Right atrium auricular region (tissue), 2 donors: Measurements from ENCODE around the gene PGAM5. TPM values are rescaled to one million over a fixed set of nuclear protein-coding genes. Genes with fewer than 3 reads are reported as not detected.
"Not testable (repeated sequence)": the region's sequence is repeated elsewhere in the genome, so short reads cannot be mapped to it uniquely, and the experiment has no call there.

Experiments used
- DNase-seq: peaks from one replicate; pipeline ENCODE4 v3.0.0-alpha.2; 2019; ENCODE audit warnings: low spot score
- H3K27ac ChIP-seq, 2 donors: fragments of 200-600 bp; sonication (generic); 1 replicate in 1 of 2; 2 replicates in 1 of 2; pipeline ENCODE4 v1.5.1; 2016 to 2019
- H3K27me3 ChIP-seq, 2 donors: fragments of 200-600 bp; sonication (generic); one replicate each; pipeline versions ENCODE4 v1.5.1 to v1.6.0; 2017 to 2019
- H3K36me3 ChIP-seq: fragments of 200-600 bp; sonication (generic); one replicate; pipeline ENCODE4 v1.5.1; 2016
- H3K4me1 ChIP-seq, 2 donors: fragments of 200-600 bp; sonication (generic); one replicate each; pipeline versions ENCODE4 v1.5.1 to v1.6.0; 2017 to 2019
- H3K4me3 ChIP-seq, 2 donors: fragments of 200-600 bp; sonication (generic); 1 replicate in 1 of 2; 2 replicates in 1 of 2; pipeline ENCODE4 v1.5.1; 2017 to 2019; ENCODE audit warnings: mild to moderate bottlenecking in 1 of 2, moderate library complexity in 1 of 2
- H3K9me3 ChIP-seq, 2 donors: fragments of 200-600 bp; sonication (generic); one replicate each; pipeline ENCODE4 v1.5.1; 2019
- CTCF ChIP-seq, 2 donors: fragments of 200-600 bp; sonication (generic); IDR thresholded peaks; one replicate each; pipeline ENCODE4 v1.5.1; 2019; ENCODE audit warnings: antibody characterized with exemption in 2 of 2
- total RNA-seq, 2 donors: library from RNA; depleted of rRNA; stranded (reverse); fragments of >200 nt; gene quantifications; one replicate each; pipeline ENCODE4 v1.1.0, GENCODE V29; 2016

PGAM5 gene
- total RNA-seq, 2 donors from 2014 or later, result 12.8 to 20.0 TPM

DNA sequence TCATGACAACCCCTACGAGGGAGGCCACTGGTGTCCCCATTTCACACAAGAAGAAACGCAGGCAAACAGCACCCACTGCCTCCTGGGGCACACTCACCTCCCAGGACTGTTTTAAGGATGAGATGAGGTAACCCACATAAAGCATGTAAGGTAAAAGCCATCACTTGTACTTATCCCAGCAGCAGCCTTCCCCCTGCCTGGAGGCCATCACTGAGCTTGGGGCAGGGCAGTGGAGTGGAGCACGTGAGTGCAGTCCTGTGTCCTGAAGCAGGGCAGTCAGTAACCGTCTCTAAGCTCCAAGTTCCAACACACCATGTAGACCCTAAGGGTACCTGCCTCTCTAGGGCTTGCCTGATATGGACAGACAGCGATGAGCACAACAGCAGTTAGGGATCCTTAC lies 25.2 kb upstream of the PGAM5 start:
- no peak overlapping the region for H3K4me3 ChIP-seq
- no peaks in the 10 kb centered on the region for H3K36me3 ChIP-seq
- no peak for DNase-seq
- TF ChIP-seq CTCF (IDR thresholded peaks at IDR 0.05), result no peak
- H3K4me1 ChIP-seq, result peaks cover 0 to 15% of the 10 kb centered on the region in 2 donors
- no peaks in the 10 kb centered on the region for H3K9me3 ChIP-seq
- H3K27me3 ChIP-seq, result no peaks in the 10 kb centered on the region
- no peak overlapping the region for H3K27ac ChIP-seq

DNA sequence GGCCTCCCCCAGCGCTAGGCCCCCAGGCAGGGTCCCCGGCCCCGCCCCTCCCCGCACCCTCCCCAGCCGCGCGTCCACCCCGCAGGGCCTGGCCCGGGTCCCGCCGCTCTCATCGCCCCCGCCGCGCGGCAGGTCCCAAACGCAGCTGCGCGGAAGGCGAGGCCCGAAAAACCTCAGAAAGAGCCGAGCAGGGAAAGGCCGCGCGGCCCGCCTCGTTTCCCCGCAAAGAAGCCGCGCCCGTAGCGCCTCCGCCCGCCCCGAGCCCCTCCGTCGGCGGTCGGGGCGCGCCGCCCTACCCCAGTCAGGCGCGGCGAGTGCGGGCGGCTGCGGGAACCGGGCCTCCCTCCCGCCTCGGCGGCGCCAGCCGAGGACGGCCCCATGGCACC lies 23.8 kb upstream of the PGAM5 start:
- H3K4me3 ChIP-seq, result peak overlapping the region; percentile 71 to 74
- no peaks in the 10 kb centered on the region for H3K9me3 ChIP-seq
- DNase-seq, result no peak
- no peaks in the 10 kb centered on the region for H3K27me3 ChIP-seq
- peak overlapping the region; percentile 32 to 66 for H3K27ac ChIP-seq
- peaks cover 0 to 15% of the 10 kb centered on the region in 2 donors for H3K4me1 ChIP-seq
- no peaks in the 10 kb centered on the region for H3K36me3 ChIP-seq
- no peak for TF ChIP-seq CTCF (IDR thresholded peaks at IDR 0.05)

DNA sequence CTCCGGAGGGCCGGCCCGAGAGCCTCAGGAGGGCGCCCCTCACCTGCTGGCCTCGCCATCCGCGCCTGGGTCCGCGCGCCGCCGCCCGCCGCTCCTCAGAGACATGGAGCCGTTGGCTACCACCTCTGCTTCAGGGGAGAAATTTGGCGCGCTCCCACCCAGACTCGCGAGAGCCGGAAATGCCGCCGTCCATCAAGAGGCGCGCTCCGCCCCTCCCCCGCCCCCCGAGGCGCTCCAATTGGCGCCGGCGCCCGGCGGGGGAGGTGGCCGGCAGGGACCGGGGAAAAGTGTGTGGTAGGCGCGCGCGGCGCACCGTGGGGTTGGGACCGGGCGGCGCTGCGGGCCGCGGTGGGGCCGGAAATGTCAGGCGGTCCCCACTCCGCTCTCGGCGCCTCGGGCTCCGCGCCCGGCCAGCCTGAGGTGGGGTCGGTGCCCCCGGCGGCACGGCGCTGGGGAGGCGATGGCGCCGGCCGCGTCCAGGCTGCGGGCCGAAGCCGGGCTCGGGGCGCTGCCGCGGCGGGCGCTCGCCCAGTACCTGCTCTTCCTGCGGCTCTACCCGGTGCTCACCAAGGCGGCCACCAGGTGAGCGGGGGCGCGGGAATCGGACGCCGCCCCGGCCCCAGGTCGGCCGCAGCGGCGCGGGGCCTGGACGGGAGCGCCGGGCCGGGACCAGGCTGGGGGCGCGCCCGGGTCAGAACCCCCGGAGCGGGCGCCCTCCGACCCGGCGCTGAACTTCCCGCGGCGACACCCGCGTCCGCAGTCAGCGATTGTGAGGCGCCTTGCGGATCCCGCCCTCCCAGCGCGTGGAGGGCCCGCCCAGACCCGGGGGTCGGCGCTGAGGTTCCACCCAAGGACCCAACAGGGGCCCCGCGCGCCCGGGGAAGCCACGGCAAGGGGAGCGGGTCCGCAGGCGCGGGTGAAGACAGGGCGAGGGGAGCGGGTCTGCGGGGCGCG lies 23.2 kb upstream of the PGAM5 start, which contains the start of the genes POLE and PXMP2:
Gene POLE (minus strand): TSS at position 132 of the 954 bp plus-strand sequence. CDS start 27 bp downstream, at position 105.
Gene PXMP2 (plus strand): TSS at position 377 of the 954 bp plus-strand sequence. CDS start 84 bp downstream, at position 461.
- Histone ChIP-seq H3K36me3 (no peaks in the 10 kb centered on the region), H3K27ac (peak within 1 kb of the TSS; percentile 32 to 66), H3K4me1 (peaks cover 0 to 15% of the 10 kb centered on the region in 2 donors), H3K9me3 (no peaks in the 10 kb centered on the region), H3K4me3 (peak within 1 kb of the TSS; percentile 71 to 74), H3K27me3 (no peaks in the 10 kb centered on the region)
- DNase-seq, result peak; percentile 94
- TF ChIP-seq CTCF (IDR thresholded peaks at IDR 0.05), result peak in 1 of 2 donors; percentile 16

GRCh38 chr12:132689227-132689626 lies 21.4 kb upstream of the PGAM5 start:
- no peak for DNase-seq
- Histone ChIP-seq H3K27ac (no peak overlapping the region), H3K36me3 (no peaks in the 10 kb centered on the region), H3K9me3 (no peaks in the 10 kb centered on the region), H3K4me3 (peak overlapping the region in 1 of 2 donors; percentile 30), H3K4me1 (peaks cover 0 to 15% of the 10 kb centered on the region in 2 donors), H3K27me3 (no peaks in the 10 kb centered on the region)
- no peak for TF ChIP-seq CTCF (IDR thresholded peaks at IDR 0.05)

DNA sequence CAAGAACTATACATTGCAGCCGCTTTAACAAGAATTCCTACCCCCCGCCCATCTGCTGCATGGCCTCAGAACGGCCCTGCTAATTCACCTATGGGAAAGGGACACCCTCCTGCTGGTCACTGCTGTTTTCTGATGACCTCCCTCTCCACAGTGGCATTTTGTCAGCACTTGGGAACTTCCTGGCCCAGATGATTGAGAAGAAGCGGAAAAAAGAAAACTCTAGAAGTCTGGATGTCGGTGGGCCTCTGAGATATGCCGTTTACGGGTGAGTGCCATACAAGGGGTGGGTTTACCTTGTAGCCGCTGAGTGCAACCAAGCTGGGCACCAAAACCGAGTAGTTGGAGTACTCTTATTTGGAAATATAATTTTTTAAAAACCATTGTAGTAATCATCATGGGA lies 20.5 kb upstream of the PGAM5 start:
- Histone ChIP-seq H3K27me3 (no peaks in the 10 kb centered on the region), H3K9me3 (no peaks in the 10 kb centered on the region), H3K36me3 (no peaks in the 10 kb centered on the region), H3K4me1 (peaks cover 0 to 15% of the 10 kb centered on the region in 2 donors), H3K4me3 (no peak overlapping the region), H3K27ac (no peak overlapping the region)
- DNase-seq, result no peak
- no peak for TF ChIP-seq CTCF (IDR thresholded peaks at IDR 0.05)

DNA sequence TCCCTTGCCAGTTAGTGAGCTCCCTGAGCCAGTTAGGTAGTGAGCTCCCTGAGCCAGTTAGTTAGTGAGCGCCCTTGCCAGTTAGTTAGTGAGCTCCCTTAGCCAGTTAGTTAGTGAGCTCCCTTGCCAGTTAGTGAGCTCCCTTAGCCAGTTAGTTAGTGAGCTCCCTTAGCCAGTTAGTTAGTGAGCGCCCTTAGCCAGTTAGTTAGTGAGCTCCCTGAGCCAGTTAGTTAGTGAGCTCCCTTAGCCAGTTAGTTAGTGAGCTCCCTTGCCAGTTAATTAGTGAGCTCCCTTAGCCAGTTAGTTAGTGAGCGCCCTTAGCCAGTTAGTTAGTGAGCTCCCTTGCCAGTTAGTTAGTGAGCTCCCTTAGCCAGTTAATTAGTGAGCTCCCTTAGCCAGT lies 18.6 kb upstream of the PGAM5 start:
- H3K27ac ChIP-seq, H3K4me1 ChIP-seq, H3K27me3 ChIP-seq, DNase-seq, H3K9me3 ChIP-seq, H3K4me3 ChIP-seq: not testable (repeated sequence)
- H3K36me3 ChIP-seq, result peaks cover 12% of the 10 kb centered on the region

DNA sequence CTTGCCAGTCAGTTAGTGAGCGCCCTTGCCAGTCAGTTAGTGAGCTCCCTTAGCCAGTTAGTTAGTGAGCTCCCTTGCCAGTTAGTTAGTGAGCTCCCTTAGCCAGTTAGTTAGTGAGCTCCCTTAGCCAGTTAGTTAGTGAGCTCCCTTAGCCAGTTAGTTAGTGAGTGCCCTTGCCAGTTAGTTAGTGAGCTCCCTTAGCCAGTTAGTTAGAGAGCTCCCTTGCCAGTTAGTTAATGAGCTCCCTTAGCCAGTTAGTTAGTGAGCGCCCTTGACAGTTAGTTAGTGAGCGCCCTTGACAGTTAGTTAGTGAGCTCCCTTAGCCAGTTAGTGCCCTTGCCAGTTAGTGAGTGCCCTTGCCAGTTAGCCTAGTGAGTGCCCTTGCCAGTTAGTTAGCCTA lies 15.8 kb upstream of the PGAM5 start:
- H3K27ac ChIP-seq, result peak overlapping the region; percentile 69
- H3K4me3 ChIP-seq, result not testable (repeated sequence)

More for the DNA sequence above, 15.8 kb upstream of the PGAM5 start:
- not testable (repeated sequence) for DNase-seq, H3K4me1 ChIP-seq, H3K27me3 ChIP-seq, H3K9me3 ChIP-seq
- peaks cover 21% of the 10 kb centered on the region for H3K36me3 ChIP-seq
